ENCODE measurements around the gene URB1.

GRCh38 chr21:32425628-32426027 is 32.8 kb upstream of the URB1 start:
- TF ChIP-seq ZFP1 (CRISPR knock-in tag; IDR thresholded peaks at IDR 0.05) (no peak), JUND (IDR thresholded peaks at IDR 0.05; ENCODE audit: borderline replicate concordance, low read depth, low read length) (no peak), JUND (tag; IDR thresholded peaks at IDR 0.05; ENCODE audit: borderline replicate concordance, low read depth, low read length) (no peak), MYNN (IDR thresholded peaks at IDR 0.05) (no peak), MYNN (CRISPR knock-in tag; IDR thresholded peaks at IDR 0.05) (no peak), CBFB (CRISPR knock-in tag; IDR thresholded peaks at IDR 0.05) (no peak), EGR1 (conservative IDR thresholded peaks at IDR 0.05) (no peak), ZSCAN29 (IDR thresholded peaks at IDR 0.05) (no peak), FOXA1 (IDR thresholded peaks at IDR 0.05; ENCODE audit: borderline replicate concordance) (no peak), FOS (IDR thresholded peaks at IDR 0.05; ENCODE audit: extremely low read depth, insufficient read length) (no peak), TAF1 (IDR thresholded peaks at IDR 0.05; ENCODE audit: control insufficient read depth, extremely low read depth, insufficient read depth, low read length, severe bottlenecking) (no peak), SMARCE1 (IDR thresholded peaks at IDR 0.05) (no peak)
- TF ChIP-seq, protein P1, sequence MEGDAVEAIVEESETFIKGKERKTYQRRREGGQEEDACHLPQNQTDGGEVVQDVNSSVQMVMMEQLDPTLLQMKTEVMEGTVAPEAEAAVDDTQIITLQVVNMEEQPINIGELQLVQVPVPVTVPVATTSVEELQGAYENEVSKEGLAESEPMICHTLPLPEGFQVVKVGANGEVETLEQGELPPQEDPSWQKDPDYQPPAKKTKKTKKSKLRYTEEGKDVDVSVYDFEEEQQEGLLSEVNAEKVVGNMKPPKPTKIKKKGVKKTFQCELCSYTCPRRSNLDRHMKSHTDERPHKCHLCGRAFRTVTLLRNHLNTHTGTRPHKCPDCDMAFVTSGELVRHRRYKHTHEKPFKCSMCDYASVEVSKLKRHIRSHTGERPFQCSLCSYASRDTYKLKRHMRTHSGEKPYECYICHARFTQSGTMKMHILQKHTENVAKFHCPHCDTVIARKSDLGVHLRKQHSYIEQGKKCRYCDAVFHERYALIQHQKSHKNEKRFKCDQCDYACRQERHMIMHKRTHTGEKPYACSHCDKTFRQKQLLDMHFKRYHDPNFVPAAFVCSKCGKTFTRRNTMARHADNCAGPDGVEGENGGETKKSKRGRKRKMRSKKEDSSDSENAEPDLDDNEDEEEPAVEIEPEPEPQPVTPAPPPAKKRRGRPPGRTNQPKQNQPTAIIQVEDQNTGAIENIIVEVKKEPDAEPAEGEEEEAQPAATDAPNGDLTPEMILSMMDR (IDR thresholded peaks at IDR 0.05 in 2 of 3, conservative IDR thresholded peaks at IDR 0.05 in 1 of 3; ENCODE audit: insufficient read depth in 2 of 3, low read depth in 1 of 3, low read length in 3 of 3) = peak; percentile 15 to 53 (median 39); a peak in 3 of 6 replicates
